Psoas muscle (tissue), 8 donors: Measurements from ENCODE around the gene SYT9. TPM values are rescaled to one million over a fixed set of nuclear protein-coding genes. Genes with fewer than 3 reads are reported as not detected.

ENCODE experiments used
- ATAC-seq, 4 donors: fragments of 200-7000 bp; cut with Tn5 transposase; one replicate each; pipeline ENCODE4 v1.9.1; 2020; ENCODE audit warnings: moderate library complexity in 3 of 4, mild to moderate bottlenecking in 2 of 4
- DNase-seq, 2 donors: peaks; one replicate each; pipeline ENCODE4 v3.0.0-alpha.2; 2020
- H3K27ac ChIP-seq: fragments of 200-600 bp; one replicate; pipeline ENCODE4 v1.8.0; 2022
- H3K27me3 ChIP-seq, 3 donors: fragments of 200-600 bp in 1 of 3; one replicate each; pipeline versions ENCODE4 v1.6.1 to v1.8.0; 2013 to 2022; ENCODE audit warnings: low read length in 2 of 3, mild to moderate bottlenecking in 2 of 3, moderate library complexity in 1 of 3; ENCODE audit not compliant: insufficient read depth in 3 of 3
- H3K36me3 ChIP-seq, 2 donors: fragments of 200-600 bp in 1 of 2; one replicate each; pipeline versions ENCODE4 v1.6.1 to v1.8.0; 2013 to 2022; ENCODE audit warnings: low read depth in 1 of 2, mild to moderate bottlenecking in 1 of 2, moderate library complexity in 1 of 2; ENCODE audit not compliant: insufficient read depth in 1 of 2
- H3K4me1 ChIP-seq: fragments of 200-600 bp; one replicate; pipeline ENCODE4 v1.8.0; 2022
- H3K4me3 ChIP-seq: fragments of 200-600 bp; one replicate; pipeline ENCODE4 v1.8.0; 2022; ENCODE audit warnings: mild to moderate bottlenecking
- H3K9me3 ChIP-seq: fragments of 200-600 bp; one replicate; pipeline ENCODE4 v1.8.0; 2022
- CTCF ChIP-seq: fragments of 200-600 bp; IDR thresholded peaks from one replicate; pipeline ENCODE4 v1.8.0; 2022; ENCODE audit warnings: antibody characterized with exemption
- WGBS, 3 donors: extraction: QIAGEN DNeasy Blood & Tissue Kit; methylation state at CpG; one replicate each; pipeline versions ENCODE4 v1.1.6 to v1.1.7; 2013; 5-methylcytosine and 5-hydroxymethylcytosine counted together
- intact Hi-C, 2 donors: fragments of 100-400 bp; cut with DNase I; formaldehyde crosslinking; loops; one replicate each; pipeline versions ENCODE4 v1.11.0 to v1.14.2; 2022
- polyA plus RNA-seq, 3 donors: library from polyadenylated mRNA; stranded (reverse); fragments of 200-250 nt; gene quantifications; one replicate each; pipeline ENCODE4 v1.2.3, GENCODE V29; 2013
- total RNA-seq, 4 donors: library from RNA; stranded (reverse); fragmentation: NEBNext Ultra II Directional in 2 of 4; extraction: Animal tissue kit (Norgen Biotek cat#: 25700) in 2 of 4; gene quantifications; one replicate each; pipeline versions ENCODE4 v1.2.1 to v1.2.4, GENCODE V29; 2021 to 2023
- donor health status: healthy with polysubstance abuse.
- donor health status: DM: no; HTN: no; CAD: no; lungs with moderate emphysema.
- donor health status: Bipolar disorder and iron deficiency.
- donor health status: healthy.
- donor health status: DM: yes; HTN: yes; CAD: no.
- donor health status: DM: no; HTN: no; CAD: no.
- donor health status: DM: no; HTN: no; CAD: no.
- donor health status: DM: yes; HTN: yes; CAD: no.

The SYT9 gene
- total and polyA plus RNA-seq, 7 donors: 0.03 TPM; not detected in 5

- no peak for TF ChIP-seq CTCF
- Histone ChIP-seq H3K27me3 (no peaks in the 10 kb centered on the region), H3K4me1 (no peaks in the 10 kb centered on the region), H3K4me3 (no peak overlapping the region), H3K9me3 (no peaks in the 10 kb centered on the region), H3K36me3 (peaks cover 0 to 8% of the 10 kb centered on the region in 2 donors), H3K27ac (no peak overlapping the region)
- DNase-seq: no peak
- intact Hi-C loops: no loop called here
- WGBS, 3 donors: 71 to 83% (median 76%) methylated on average over 1 of the region's 1 CpG
- no peak for ATAC-seq
These were observed 184.4 kb downstream of the SYT9 start for GRCh38 chr11:7436146-7436545.

- Histone ChIP-seq H3K4me1 (no peaks in the 10 kb centered on the region), H3K27me3 (no peaks in the 10 kb centered on the region), H3K4me3 (no peak overlapping the region), H3K27ac (no peak overlapping the region), H3K9me3 (no peaks in the 10 kb centered on the region), H3K36me3 (peaks cover 0 to 13% of the 10 kb centered on the region in 2 donors)
- no peak for ATAC-seq
- DNase-seq: no peak
- WGBS, 3 donors: 47 to 51% (median 48%) methylated on average over 5 of the region's 5 CpGs
- intact Hi-C loops: no loop called here
- TF ChIP-seq CTCF: no peak
These were observed 185.0 kb downstream of the SYT9 start for GRCh38 chr11:7436657-7437056.

- H3K4me1 ChIP-seq: no peaks in the 10 kb centered on the region
- peaks cover 0 to 13% of the 10 kb centered on the region in 2 donors for H3K36me3 ChIP-seq
- no peaks in the 10 kb centered on the region for H3K27me3 ChIP-seq
- intact Hi-C loops: no loop called here
- no peak overlapping the region for H3K27ac ChIP-seq
- DNase-seq (no peak), ATAC-seq (no peak)
- H3K9me3 ChIP-seq: no peaks in the 10 kb centered on the region
- TF ChIP-seq CTCF: no peak
- WGBS, 3 donors: 90 to 91% (median 91%) methylated on average over 3 of the region's 3 CpGs
- H3K4me3 ChIP-seq: no peak overlapping the region
These were observed 186.0 kb downstream of the SYT9 start for GRCh38 chr11:7437696-7438095.

- no peak for DNase-seq
- Histone ChIP-seq H3K27me3 (no peaks in the 10 kb centered on the region), H3K4me1 (no peaks in the 10 kb centered on the region), H3K27ac (no peak overlapping the region), H3K4me3 (no peak overlapping the region), H3K9me3 (no peaks in the 10 kb centered on the region), H3K36me3 (peaks cover 0 to 13% of the 10 kb centered on the region in 2 donors)
- intact Hi-C loops: loop anchor here in 1 of 2 donors (5.0 to 10.0 kb wide), 2 partner anchors 215 to 343 kb away; no protein-coding TSS in a partner anchor
- 81 to 92% (median 84%) methylated on average over 3 of the region's 3 CpGs for WGBS, 3 donors
- ATAC-seq: no peak
- no peak for TF ChIP-seq CTCF
These were observed 188.1 kb downstream of the SYT9 start for GRCh38 chr11:7439746-7440320.
